ENCODE results near the gene RAB5B. TPM values are rescaled to one million over a fixed set of nuclear protein-coding genes. Genes with fewer than 3 reads are reported as not detected.
"Not testable (repeated sequence)": the region's sequence is repeated elsewhere in the genome, so short reads cannot be mapped to it uniquely, and the experiment has no call there.

RAB5B gene
- total and polyA plus RNA-seq, 2 experiments from 2014 or later: 58.6 to 66.6 TPM

- H4K20me1 ChIP-seq (ENCODE audit: insufficient read depth): peaks cover 4% of the 10 kb centered on the region; the same call in 1 of the 2 replicates
- H3K4me3 ChIP-seq: no peak overlapping the region
- H3K4me1 ChIP-seq (ENCODE audit: insufficient read depth): peaks cover 8% of the 10 kb centered on the region
- TF ChIP-seq EZH2 (IDR thresholded peaks at IDR 0.05; ENCODE audit: insufficient read depth, poor library complexity, severe bottlenecking) (no peak), EZH2phosphoT487 (IDR thresholded peaks at IDR 0.05; ENCODE audit: insufficient read depth, low read depth) (no peak)
- H3K9me3 ChIP-seq (ENCODE audit: low read depth): no peaks in the 10 kb centered on the region
- no peaks in the 10 kb centered on the region for H3K27me3 ChIP-seq (replicated peaks; ENCODE audit: insufficient read depth)
- no peak overlapping the region for H3K27ac ChIP-seq
- H2AFZ ChIP-seq: no peak overlapping the region
- peaks cover 64% of the 10 kb centered on the region for H3K79me2 ChIP-seq (ENCODE audit: insufficient read depth)
- DNase-seq: no peak
- no peaks in the 10 kb centered on the region for H3K9me2 ChIP-seq (ENCODE audit: insufficient read depth)
- H3F3A ChIP-seq (ENCODE audit: insufficient read depth): no peaks in the 10 kb centered on the region
- in situ Hi-C loops (cut with MboI): no loop called here
- no peak overlapping the region for H3K4me2 ChIP-seq (ENCODE audit: unreplicated experiment)
- no peak overlapping the region for H3K9ac ChIP-seq
- WGBS, 2 experiments (ENCODE audit: low coverage in 1 of 2, low lambda C conversion rate in 2 of 2, missing lambda C conversion rate in 2 of 2): 68 to 80% methylated on average over 2 of the region's 2 CpGs
- peaks cover 25% of the 10 kb centered on the region for H3K36me3 ChIP-seq (ENCODE audit: low read depth)
These were observed 11.0 kb downstream of the RAB5B start for GRCh38 chr12:55984861-55985260.

- Histone ChIP-seq H3K4me3 (no peak overlapping the region), H3K36me3 (ENCODE audit: low read depth) (peaks cover 28% of the 10 kb centered on the region), H3F3A (ENCODE audit: insufficient read depth) (no peaks in the 10 kb centered on the region), H3K79me2 (ENCODE audit: insufficient read depth) (peaks cover 59% of the 10 kb centered on the region), H3K9me2 (ENCODE audit: insufficient read depth) (no peaks in the 10 kb centered on the region), H3K9me3 (ENCODE audit: low read depth) (no peaks in the 10 kb centered on the region), H3K4me2 (ENCODE audit: unreplicated experiment) (no peak overlapping the region), H3K27me3 (replicated peaks; ENCODE audit: insufficient read depth) (no peaks in the 10 kb centered on the region), H3K4me1 (ENCODE audit: insufficient read depth) (peaks cover 8% of the 10 kb centered on the region), H4K20me1 (ENCODE audit: insufficient read depth) (peaks cover 4% of the 10 kb centered on the region; the same call in 1 of the 2 replicates), H3K27ac (no peak overlapping the region), H2AFZ (no peak overlapping the region), H3K9ac (no peak overlapping the region)
- in situ Hi-C loops (cut with MboI): no loop called here
- TF ChIP-seq EZH2phosphoT487 (IDR thresholded peaks at IDR 0.05; ENCODE audit: insufficient read depth, low read depth): no peak
- DNase-seq: no peak
- 90% methylated on average over 4 of the region's 4 CpGs for WGBS, 2 experiments (ENCODE audit: low coverage in 1 of 2, low lambda C conversion rate in 2 of 2, missing lambda C conversion rate in 2 of 2)
These were observed 11.5 kb downstream of the RAB5B start for GRCh38 chr12:55985341-55985740.

- H3K27ac ChIP-seq; H4K20me1 ChIP-seq (ENCODE audit: insufficient read depth); H2AFZ ChIP-seq; H3K4me3 ChIP-seq; H3K4me2 ChIP-seq (ENCODE audit: unreplicated experiment); H3K27me3 ChIP-seq (replicated peaks; ENCODE audit: insufficient read depth); H3K9me3 ChIP-seq (ENCODE audit: low read depth); H3K4me1 ChIP-seq (ENCODE audit: insufficient read depth); DNase-seq; H3K9ac ChIP-seq; in situ Hi-C loops (cut with MboI); H3F3A ChIP-seq (ENCODE audit: insufficient read depth); H3K9me2 ChIP-seq (ENCODE audit: insufficient read depth): not testable (repeated sequence)
- Histone ChIP-seq H3K79me2 (ENCODE audit: insufficient read depth) (peaks cover 53% of the 10 kb centered on the region), H3K36me3 (ENCODE audit: low read depth) (peaks cover 35% of the 10 kb centered on the region)
- WGBS, 2 experiments (ENCODE audit: low coverage in 1 of 2, low lambda C conversion rate in 2 of 2, missing lambda C conversion rate in 2 of 2): 93% methylated on average over 7 of the region's 7 CpGs
These were observed 12.1 kb downstream of the RAB5B start for GRCh38 chr12:55985976-55986375.

GRCh38 chr12:55991110-55991509 is 17.2 kb downstream of the RAB5B start:
- no peak overlapping the region for H3K27ac ChIP-seq
- H3K4me3 ChIP-seq: no peak overlapping the region
- H2AFZ ChIP-seq: no peak overlapping the region
- WGBS, 2 experiments (ENCODE audit: low coverage in 1 of 2, low lambda C conversion rate in 2 of 2, missing lambda C conversion rate in 2 of 2): 79 to 81% methylated on average over 3 of the region's 3 CpGs
- H3K9ac ChIP-seq: no peak overlapping the region
- in situ Hi-C loops (cut with MboI): no loop called here
- no peaks in the 10 kb centered on the region for H4K20me1 ChIP-seq (ENCODE audit: insufficient read depth)
- H3K36me3 ChIP-seq (ENCODE audit: low read depth): peaks cover 29% of the 10 kb centered on the region
- no peaks in the 10 kb centered on the region for H3K9me2 ChIP-seq (ENCODE audit: insufficient read depth)
- H3F3A ChIP-seq (ENCODE audit: insufficient read depth): peaks cover 26% of the 10 kb centered on the region
- H3K79me2 ChIP-seq (ENCODE audit: insufficient read depth): 0 out of 2 replicates have a peak, but pooled peaks cover 2% of the 10 kb centered on the region
- no peaks in the 10 kb centered on the region for H3K27me3 ChIP-seq (replicated peaks; ENCODE audit: insufficient read depth)
- TF ChIP-seq EZH2 (IDR thresholded peaks at IDR 0.05; ENCODE audit: insufficient read depth, poor library complexity, severe bottlenecking) (no peak), EZH2phosphoT487 (IDR thresholded peaks at IDR 0.05; ENCODE audit: insufficient read depth, low read depth) (no peak)
- H3K9me3 ChIP-seq (ENCODE audit: low read depth): no peaks in the 10 kb centered on the region
- no peak overlapping the region for H3K4me2 ChIP-seq (ENCODE audit: unreplicated experiment)
- DNase-seq: no peak
- no peaks in the 10 kb centered on the region for H3K4me1 ChIP-seq (ENCODE audit: insufficient read depth)

GRCh38 chr12:55993230-55993853 is 19.5 kb downstream of the RAB5B start:
- Histone ChIP-seq H3K36me3 (ENCODE audit: low read depth) (peaks cover 23% of the 10 kb centered on the region; the same call in 1 of the 2 replicates), H3K79me2 (ENCODE audit: insufficient read depth) (peaks cover 4% of the 10 kb centered on the region; the same call in 1 of the 2 replicates), H2AFZ (no peak overlapping the region), H3F3A (ENCODE audit: insufficient read depth) (peaks cover 32% of the 10 kb centered on the region), H3K9me2 (ENCODE audit: insufficient read depth) (no peaks in the 10 kb centered on the region), H3K4me1 (ENCODE audit: insufficient read depth) (no peaks in the 10 kb centered on the region), H4K20me1 (ENCODE audit: insufficient read depth) (no peaks in the 10 kb centered on the region), H3K4me2 (ENCODE audit: unreplicated experiment) (no peak overlapping the region), H3K9me3 (ENCODE audit: low read depth) (no peaks in the 10 kb centered on the region), H3K27ac (no peak overlapping the region), H3K4me3 (no peak overlapping the region), H3K27me3 (replicated peaks; ENCODE audit: insufficient read depth) (no peaks in the 10 kb centered on the region), H3K9ac (no peak overlapping the region)
- in situ Hi-C loops (cut with MboI): no loop called here
- 89 to 91% methylated on average over 4 of the region's 4 CpGs for WGBS, 2 experiments (ENCODE audit: low coverage in 1 of 2, low lambda C conversion rate in 2 of 2, missing lambda C conversion rate in 2 of 2)
- TF ChIP-seq EZH2 (IDR thresholded peaks at IDR 0.05; ENCODE audit: insufficient read depth, poor library complexity, severe bottlenecking) (no peak), EZH2phosphoT487 (IDR thresholded peaks at IDR 0.05; ENCODE audit: insufficient read depth, low read depth) (no peak)
- no peak for DNase-seq

Data from GM23248 (cell line).